GM18511 (cell line): ENCODE results near the gene WDFY3.
A peak's percentile ranks its signal among the peaks of the same experiment; 100 is the strongest.

Experiments used
- ATAC-seq: cut with Tn5 transposase; IDR thresholded peaks from one replicate; pipeline ENCODE4 v1.9.1; 2021; ENCODE audit warnings: mild to moderate bottlenecking, moderate library complexity; ENCODE audit not compliant: unreplicated experiment

WDFY3 gene, protein sequence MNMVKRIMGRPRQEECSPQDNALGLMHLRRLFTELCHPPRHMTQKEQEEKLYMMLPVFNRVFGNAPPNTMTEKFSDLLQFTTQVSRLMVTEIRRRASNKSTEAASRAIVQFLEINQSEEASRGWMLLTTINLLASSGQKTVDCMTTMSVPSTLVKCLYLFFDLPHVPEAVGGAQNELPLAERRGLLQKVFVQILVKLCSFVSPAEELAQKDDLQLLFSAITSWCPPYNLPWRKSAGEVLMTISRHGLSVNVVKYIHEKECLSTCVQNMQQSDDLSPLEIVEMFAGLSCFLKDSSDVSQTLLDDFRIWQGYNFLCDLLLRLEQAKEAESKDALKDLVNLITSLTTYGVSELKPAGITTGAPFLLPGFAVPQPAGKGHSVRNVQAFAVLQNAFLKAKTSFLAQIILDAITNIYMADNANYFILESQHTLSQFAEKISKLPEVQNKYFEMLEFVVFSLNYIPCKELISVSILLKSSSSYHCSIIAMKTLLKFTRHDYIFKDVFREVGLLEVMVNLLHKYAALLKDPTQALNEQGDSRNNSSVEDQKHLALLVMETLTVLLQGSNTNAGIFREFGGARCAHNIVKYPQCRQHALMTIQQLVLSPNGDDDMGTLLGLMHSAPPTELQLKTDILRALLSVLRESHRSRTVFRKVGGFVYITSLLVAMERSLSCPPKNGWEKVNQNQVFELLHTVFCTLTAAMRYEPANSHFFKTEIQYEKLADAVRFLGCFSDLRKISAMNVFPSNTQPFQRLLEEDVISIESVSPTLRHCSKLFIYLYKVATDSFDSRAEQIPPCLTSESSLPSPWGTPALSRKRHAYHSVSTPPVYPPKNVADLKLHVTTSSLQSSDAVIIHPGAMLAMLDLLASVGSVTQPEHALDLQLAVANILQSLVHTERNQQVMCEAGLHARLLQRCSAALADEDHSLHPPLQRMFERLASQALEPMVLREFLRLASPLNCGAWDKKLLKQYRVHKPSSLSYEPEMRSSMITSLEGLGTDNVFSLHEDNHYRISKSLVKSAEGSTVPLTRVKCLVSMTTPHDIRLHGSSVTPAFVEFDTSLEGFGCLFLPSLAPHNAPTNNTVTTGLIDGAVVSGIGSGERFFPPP (N-terminal part only)

DNA sequence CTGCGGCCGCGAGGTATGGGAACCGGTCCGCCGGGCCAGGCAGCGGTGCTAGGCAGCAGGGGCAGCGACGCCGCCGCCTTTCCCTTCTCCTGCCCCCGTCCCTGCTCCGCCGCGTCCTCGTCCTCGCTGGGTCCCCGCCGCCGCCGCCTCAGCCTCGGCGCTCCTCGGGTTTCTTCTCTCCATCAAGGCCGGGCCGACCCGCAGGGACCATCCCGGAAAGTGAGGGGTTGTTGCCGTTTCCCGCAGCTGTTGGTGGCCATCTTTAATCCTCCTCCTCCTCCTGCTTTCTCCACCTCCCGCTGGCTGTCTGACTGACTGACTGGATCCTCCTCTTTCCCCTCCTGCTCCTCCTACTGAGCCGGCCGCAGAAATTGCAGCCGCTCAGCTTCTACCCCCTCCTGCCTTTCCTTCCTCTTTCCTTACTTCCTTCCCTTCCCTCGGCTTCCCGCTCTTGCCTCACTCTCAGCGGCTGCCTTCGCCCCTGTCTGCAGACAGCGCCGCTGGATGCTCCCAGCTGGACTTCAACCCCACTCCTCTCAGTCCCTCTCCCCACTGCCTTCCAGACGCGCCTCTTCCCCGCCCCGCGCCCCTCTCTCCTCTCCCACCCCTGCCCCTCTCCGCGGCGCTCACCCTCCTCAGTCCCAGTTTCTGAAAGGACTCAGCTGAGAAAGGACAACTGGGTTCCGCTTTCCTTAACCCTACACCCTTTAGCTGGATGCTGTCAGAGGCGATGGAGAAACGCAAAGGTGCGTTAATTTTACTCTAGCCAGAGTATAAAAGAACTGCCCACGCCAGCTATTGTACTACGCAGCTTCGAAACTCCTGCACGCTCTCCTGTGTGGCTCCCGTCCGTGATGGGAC lies at the start of gene WDFY3:
TSS of gene WDFY3 (minus strand) at position 309 of the 861 bp plus-strand sequence. CDS start 106,099 bp downstream, outside the sequence.
- peak; percentile 52 for ATAC-seq

DNA sequence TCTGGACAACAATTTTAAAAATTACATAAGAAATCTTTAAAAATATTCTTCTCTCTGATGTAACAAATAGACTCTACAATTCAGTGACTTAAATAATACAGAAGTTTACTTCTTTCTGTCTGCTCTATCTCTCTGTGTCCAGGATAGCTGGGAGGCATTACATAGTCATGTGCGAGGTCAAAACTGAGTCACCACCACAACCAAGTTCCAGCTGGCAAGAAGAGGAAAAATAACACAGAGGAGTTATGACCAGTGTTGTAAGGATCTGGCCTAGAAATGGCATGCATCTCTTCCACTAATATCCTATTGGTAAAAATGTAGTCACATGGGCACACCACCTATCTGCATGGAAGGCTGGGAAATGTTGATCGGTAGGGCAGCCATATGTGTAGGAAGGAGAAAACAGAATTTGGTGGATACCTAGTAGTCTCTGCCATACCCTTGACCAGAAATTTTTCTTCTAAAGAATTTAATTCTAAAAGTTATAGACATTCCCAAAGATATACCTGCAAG lies 39.4 kb upstream of the WDFY3 start:
- no peak for ATAC-seq

DNA sequence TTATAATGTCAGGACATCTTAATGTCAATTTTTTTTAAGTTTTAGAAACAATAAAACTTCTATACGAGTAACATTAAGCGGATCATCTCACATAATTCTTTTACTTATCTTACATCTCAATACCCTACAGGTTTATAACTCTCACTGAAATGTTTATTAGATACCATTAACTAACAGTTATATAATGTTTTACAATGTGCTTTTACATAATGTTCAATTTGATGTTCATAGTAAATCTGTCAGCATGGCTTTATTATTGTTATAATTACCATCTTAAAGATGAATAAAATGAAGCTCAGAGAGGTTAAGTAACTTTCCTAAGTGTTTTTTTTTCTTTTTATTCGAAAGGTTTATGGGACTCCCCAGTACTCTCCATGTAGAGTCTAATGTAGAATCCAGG lies 33.9 kb upstream of the WDFY3 start:
- ATAC-seq = no peak

DNA sequence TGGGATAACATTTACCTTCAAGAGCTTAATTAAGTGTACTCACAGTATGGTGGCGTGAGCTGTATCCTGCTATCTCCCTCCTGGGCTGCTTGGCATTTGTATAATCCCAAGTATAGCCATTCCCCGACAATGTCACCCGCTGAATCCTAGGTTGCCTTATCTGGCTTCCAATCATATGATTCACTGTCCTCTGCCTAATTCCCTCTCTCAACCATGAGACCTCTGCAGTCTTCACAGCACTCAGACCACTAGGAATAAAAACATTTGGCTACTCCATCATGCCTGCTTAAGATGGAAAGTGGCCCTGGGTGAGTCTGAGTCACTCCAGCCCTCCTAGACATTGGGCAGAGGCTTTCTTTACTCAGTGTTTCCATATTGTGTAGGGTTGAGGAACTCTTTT lies 28.9 kb upstream of the WDFY3 start:
- ATAC-seq = no peak

DNA sequence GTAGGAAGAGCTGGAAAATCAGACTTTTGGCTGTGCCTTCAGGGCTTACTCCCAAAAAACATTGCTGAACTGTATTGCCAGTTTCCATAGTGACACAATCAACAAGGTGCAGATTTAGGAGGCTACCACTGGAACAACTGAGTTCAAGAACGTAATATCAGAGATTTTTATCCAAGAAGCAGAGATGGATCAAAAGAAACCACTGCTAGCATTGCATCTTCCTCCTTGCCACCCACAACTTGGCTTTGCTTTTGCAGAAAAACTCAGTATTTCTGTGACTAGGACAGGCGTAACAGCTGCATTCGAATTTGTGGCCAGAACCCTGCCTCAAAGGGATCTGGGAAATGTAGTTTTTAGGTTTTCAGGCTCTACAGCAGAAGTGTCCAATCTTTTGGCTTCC lies 27.8 kb upstream of the WDFY3 start:
- no peak for ATAC-seq

DNA sequence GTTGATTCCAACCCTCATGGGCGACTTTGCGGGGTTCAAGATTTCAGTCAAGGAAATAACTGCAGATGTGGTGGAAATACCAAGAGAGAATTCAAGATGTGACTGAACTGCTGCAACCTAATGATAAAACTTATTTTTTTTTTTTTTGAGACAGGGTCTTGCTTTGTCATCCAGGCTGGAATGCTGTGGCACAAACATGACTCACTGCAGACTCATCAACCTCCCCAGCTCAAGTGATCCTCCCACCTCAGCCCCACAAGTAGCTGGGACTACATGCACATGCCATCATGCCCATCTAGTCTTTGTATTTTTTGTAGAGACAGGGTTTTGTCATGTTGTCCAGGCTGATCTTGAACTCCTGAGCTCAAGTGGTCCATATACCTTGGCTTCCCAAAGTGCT lies 19.5 kb upstream of the WDFY3 start:
- no peak for ATAC-seq

DNA sequence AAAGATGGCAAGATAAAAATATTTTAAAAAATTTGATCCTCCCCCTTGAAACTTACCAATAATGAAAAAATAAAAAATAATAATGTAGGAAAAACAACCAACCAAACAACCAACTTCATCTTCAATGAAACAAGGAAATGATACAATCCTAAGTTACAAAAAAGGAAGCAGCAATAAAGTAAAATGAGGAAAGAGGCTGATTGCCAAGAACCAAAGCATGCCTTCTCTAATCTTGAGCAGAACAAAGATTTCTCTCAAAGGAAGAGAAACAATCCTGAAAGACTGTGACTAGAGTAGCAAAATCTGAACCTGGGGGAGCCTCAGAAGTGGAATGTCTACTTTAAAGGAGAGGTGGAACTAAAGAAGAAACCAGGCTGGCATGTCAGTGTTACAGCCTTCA lies 10.9 kb upstream of the WDFY3 start:
- no peak for ATAC-seq

DNA sequence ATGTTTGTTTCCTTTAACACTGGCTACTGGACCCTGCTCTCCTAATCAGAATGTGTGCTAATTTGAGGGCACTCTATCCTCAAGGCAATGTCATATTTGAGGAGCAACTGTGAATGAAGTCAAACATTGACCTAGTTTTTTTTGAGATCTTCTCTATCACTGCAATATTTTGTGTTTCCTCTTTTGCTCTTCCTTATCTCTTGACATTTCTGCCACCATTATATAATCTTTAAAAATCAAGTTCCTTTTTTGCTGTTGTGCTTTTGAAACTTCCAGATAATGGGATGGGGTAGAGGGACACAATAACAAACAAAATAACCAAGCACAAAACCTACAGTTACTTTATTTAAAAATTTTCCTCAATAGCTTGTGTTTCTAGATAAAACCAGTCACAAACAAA lies 7.4 kb upstream of the WDFY3 start:
- ATAC-seq = no peak

DNA sequence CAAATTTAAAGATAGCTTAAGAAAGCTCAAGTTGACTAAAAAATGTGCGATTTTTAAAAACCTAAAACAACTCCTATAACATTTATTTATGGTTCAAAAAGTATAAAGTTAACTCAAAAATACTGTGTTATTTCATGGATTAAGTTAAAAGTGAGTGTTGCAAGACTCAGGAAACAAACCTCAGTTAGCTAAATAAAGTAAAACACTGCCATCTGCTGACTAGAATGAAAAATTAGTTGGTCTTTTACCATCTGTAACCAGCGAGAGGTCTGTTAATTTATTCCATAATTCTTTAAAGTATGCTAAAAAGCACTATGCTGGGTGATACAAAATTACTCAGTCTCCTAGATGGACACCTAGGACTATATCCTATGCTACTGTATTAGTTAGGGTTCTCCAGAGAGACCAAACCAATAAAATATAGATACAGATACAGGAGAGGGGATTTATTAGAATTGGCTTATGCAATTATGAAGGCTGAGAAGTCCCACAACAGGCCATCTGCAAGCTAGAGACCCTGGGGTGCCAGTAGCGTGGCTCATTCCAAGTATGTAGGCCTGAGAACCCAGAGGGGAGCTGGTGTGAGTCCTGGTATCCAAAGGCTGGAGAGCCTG lies 4.9 kb upstream of the WDFY3 start:
- ATAC-seq = no peak

DNA sequence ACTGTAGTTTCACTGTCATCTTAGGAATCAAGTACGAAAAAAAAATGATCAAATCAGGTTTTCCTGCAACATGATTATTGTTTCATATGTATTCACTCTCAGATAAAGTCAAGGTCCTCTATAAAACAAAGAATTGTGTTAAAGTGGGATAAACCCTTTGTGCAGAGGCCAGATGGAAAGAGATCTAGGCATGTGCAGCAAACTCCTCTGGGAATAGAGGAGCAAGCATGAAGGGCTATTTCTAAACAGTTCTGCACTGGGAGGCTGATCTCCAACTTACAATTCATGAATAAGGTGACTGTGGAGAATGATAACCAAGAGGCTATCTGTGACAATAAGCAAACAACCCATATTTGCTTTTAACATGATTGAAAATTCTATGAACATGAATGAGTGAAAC lies 2.4 kb upstream of the WDFY3 start:
- ATAC-seq = no peak

DNA sequence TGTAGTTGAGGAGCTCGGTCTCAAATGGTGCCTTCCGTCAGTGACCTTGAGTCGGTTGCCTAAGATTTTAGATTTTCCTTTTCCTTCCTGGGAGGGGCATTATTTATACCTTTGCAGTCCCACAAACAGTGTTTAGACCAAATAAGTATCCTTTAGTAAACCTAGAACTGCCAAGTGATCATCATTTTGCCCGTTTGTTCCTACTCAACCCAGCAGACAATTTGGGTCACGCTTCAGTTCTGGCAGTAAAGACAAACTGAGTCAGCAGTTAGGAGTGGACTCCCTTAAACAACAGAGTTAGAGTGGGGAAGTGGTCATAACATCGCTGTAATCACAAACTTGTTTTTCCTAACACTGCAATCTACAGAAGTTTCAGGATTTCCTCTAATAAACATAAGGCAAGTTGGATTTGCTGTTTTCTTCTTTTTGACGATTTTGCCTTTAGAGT lies 777 bp upstream of the WDFY3 start:
- no peak for ATAC-seq

DNA sequence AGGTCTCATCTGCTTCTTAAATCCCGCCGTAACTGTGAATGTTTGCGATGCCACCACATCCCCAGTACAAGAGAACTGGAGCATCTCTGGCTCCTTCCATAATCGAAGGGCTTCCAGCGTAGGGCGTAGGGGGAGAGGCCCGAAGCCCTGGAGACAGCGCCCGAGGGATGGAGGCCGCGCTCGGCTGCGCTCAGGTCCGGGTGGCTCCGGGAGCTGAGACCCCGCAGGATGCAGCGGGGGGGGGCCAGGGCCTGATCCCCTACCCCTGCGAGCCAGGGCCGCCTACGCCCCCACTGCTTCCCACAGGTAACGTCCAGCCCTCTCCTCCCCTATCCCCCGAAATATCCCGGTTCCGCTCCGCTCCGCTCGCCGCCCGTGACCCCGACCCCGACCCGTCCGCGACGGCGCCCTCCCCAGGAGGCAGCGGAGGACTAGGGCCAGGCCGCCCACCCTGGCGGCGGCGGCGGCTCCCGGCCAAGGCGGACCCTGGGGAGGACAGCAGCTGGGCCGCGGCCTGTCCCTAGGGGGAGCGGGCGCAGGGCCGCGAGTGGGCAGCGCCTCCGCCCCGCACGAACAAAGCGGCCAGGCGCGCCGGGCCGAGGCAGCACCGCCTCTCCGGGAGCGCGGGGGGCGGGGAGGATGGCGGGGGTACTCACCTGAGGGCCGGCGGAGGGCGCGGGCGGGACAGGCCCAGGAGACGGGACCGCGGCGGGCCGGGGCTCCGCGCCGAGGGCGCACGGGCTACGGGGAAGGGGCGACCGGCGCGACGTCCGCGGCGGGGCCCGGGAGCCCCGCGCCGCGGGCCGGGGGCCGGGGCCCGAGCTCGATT lies 723 bp downstream of the WDFY3 start:
- peak; percentile 27 for ATAC-seq

DNA sequence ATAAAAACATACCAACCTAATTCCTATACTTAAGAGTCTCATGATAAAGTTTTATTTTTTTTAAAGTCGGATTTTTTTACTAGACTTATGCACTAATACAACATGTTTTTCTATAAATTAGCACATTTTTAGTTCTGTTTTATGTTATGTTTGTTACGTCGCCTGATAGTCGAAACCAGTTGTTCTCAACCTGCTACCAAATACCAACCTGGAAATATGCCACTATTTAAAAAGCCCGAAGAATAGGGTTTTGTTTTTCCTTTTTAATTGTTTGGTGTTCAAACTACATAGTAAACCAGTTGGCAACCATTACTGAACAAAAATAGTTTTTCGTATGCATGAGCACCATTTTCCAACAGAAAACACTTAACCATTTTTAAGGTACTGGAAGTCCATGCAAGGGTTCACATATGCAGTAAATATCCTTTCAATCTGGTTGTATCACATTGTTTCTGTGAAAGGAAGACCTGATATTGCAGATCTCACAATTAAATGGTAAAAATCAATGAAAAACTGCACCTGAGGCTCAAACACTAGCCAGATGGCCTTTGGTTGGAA lies 1.4 kb downstream of the WDFY3 start:
- no peak for ATAC-seq

DNA sequence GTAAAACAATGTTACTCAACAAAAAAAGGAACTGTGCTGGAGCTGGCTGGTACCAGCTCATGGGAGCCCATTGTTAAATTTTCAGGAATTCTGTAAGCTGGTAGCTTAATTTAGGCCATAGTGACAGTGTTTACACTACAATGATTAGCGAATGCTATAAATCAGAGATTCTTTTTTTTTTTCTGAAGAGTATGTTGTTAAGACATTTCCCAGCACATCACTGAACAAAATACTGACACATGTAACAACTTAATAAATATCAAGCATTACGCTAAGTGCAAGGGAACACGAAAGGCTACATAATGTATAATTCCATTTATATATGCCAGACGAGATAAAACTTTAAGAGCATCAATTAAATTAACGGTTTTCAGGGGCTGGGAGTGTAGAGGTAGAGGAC lies 4.4 kb downstream of the WDFY3 start:
- ATAC-seq = no peak

DNA sequence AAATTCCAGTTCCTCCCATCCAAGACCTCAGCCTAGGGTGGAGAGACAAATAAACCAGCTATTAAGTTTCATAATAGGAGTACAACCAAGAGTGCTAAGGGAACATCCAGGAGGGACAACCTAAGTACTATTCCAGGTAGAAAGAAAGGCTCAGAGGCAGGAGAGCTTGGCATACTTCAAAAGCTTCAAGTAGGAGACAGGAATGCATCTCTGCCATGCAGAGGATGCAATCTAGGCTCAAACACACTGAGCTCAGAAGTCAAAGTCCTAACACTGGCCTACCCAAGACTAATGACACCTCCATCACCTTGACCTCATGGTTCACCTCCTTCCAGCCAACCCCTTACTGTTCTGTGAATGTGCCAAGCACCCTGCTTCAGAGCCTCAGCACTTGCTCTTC lies 8.1 kb downstream of the WDFY3 start:
- ATAC-seq = no peak

DNA sequence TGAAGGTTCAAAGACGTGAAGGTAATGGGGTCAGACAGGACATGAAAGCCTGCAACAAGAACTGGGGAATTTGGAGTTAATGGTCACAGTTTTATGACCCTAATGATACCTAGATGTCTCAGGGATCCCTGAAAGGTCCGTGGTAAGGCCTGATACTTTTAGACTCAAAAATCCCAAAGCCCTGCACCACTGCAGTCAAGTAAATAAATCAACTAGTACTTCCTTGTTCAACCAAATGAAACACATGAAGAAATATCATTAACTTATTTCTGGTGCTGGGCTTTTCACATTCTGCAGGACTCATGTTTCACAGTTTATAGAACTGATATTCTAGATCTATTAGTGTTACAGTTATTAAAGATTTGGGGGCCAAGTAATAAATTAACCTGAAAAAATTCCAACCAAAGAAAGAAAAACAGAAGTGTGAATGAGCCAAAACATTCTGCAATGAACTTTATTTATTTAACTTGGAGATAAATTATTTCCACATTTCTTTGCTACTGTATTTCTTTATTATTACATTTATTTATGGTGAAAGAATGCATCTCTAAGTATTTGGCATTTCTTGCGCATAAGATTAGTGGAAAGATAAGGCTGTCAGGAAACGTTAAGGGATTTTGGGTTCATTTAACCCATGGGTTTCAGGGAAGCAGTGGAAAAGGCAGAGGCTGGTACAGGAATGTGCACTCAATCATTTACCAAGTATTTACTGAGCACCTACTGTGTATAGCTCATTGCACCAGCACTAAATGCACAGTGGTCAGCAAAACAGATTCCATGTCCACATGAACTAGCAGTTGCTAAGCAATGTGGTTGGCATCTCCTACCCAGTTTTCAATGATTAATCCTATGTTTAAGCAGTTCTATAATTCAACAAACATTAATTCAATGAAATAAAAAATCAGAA lies 8.7 kb downstream of the WDFY3 start:
- ATAC-seq = no peak

DNA sequence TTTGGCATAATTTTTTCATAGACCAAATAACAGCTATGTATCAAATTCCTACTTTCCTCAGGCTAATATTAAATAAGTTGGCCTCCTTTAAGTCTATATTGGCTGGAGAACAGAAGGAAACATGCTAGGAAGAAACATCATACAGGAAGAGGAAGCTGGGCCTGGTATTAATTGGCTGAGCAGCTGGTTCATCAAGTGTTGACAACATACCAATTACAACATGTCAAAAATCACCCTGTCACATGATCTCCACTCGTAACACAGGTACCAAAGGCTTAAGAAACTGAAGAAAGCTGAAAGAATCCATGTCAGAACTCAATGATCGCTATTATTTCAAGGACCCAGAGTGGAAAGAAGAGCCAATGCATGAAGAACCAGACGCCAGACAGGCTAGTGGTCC lies 10.5 kb downstream of the WDFY3 start:
- no peak for ATAC-seq
